A549 treated with CpdA at 1 μM for 4 hours (cell line): ENCODE measurements around the gene SUPT20H. TPM values are rescaled to one million over a fixed set of nuclear protein-coding genes. Genes with fewer than 3 reads are reported as not detected.

ENCODE experiments used
- total RNA-seq: library from RNA; stranded (reverse); fragments of 200-300 nt; extraction: Qiagen RNA extraction; gene quantifications from 5 replicates; pipeline ENCODE4 v1.2.3, GENCODE V29; 2022; ENCODE audit warnings: low read depth

The SUPT20H gene
- total RNA-seq = 21.1 to 29.2 TPM (median 25.3 TPM) in 5 replicates

DNA sequence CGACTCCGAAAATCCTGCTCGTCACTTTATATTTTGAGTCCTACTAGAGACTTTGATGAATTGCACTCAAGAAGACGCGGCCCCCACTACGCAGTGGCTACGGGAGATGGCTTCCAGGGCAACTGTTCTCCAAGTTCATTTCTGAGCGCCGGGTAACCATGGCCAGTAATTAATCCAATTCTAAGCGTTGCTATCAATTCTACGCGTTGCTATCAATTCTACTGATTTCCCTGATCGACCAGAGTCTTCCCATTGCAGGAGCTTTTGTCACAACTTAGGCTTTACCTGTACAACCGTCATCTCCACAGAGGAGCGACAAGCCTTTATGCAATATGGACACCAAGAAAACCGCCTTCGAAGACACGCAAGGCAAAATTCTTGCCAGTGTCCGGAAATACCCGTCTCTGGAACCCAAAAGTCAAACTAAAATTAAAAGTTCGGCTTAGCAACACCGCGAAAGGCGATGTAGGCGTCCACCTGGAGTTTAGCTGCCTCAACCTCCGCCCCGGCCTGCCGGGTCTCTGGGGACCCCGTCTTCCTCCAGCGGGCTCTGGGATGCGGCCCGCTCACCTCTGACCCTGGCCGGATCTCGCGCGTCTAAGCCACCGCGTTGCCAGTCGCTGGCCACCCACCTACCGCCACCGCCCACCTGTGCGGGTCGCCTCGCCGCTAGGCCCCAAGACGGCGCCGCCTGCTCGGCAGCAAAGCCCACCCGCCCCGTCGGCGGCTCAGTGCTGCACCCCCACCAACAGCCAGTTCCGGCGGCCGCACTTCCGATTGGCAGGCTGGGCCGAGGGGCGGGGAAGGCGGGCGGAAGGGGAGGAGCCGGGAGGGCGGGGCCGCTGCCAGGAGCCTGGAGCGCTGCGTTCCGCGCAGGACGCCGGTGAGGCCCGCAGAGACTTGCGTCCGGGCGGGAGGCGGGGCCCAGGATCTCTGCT, at the start of gene SUPT20H:
Gene SUPT20H (minus strand): TSS at position 779 of the 938 bp plus-strand sequence. CDS start 8,198 bp downstream, outside the sequence.

DNA sequence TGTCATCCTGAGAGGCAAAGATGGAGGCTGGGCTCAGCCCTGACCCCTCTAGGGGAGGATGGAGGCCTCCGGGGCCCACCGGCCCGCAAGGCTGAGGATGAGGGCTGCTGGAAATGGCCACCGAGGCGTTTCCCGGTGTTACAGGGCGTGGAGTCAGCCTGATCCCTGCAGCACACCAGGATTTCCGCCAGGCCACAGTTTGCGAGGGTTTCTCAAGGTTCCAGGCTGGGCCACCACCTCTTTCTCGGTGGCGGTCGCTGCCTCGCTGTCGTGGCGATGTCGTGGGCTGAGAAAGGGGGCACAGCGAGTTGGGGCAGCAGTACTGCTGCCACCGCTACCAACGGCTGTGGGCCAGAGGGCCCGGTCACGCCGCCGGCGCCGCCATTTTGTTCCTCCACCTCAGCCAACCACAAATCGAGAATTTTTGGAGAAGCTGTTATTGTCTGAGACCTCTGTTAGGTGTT, 45.8 kb upstream of the SUPT20H start, which contains the start of gene CSNK1A1L:
Gene CSNK1A1L (minus strand): TSS at position 414 of the 464 bp plus-strand sequence. CDS start 408 bp downstream, at position 6.

GRCh38 chr13:36999054-36999714, 60.3 kb downstream of the SUPT20H start, which contains the start of gene ALG5:
ALG5 (minus strand) TSS chr13:36999340; CDS start chr13:36999300, 40 bp downstream.

Other genes starting within 250 kb of the SUPT20H start
- gene RFXAP, start 240.5 kb downstream of the SUPT20H start, total RNA-seq = 0.93 to 1.3 TPM (median 1.1 TPM) in 5 replicates
- gene SMAD9, start 139.4 kb downstream of the SUPT20H start, total RNA-seq = 0.02 to 0.09 TPM (median 0.06 TPM) in 5 replicates
- 38.5 to 44.2 TPM (median 39.3 TPM) in 5 replicates for gene ALG5, start 60.3 kb downstream of the SUPT20H start, total RNA-seq
- 32.3 to 63.9 TPM (median 33.4 TPM) in 5 replicates for gene EXOSC8, start 58.9 kb downstream of the SUPT20H start, total RNA-seq
- not detected in 5 replicates for gene CSNK1A1L, start 46.0 kb upstream of the SUPT20H start, total RNA-seq